Fibroblast of skin of left biceps (primary cell): Measurements from ENCODE around the gene IQSEC1.

ENCODE experiments used
- DNase-seq, 2 experiments: peaks; one replicate each; pipeline ENCODE4 v3.0.0-alpha.2; 2013; ENCODE audit warnings: low read depth in 2 of 2

The IQSEC1 gene

DNA sequence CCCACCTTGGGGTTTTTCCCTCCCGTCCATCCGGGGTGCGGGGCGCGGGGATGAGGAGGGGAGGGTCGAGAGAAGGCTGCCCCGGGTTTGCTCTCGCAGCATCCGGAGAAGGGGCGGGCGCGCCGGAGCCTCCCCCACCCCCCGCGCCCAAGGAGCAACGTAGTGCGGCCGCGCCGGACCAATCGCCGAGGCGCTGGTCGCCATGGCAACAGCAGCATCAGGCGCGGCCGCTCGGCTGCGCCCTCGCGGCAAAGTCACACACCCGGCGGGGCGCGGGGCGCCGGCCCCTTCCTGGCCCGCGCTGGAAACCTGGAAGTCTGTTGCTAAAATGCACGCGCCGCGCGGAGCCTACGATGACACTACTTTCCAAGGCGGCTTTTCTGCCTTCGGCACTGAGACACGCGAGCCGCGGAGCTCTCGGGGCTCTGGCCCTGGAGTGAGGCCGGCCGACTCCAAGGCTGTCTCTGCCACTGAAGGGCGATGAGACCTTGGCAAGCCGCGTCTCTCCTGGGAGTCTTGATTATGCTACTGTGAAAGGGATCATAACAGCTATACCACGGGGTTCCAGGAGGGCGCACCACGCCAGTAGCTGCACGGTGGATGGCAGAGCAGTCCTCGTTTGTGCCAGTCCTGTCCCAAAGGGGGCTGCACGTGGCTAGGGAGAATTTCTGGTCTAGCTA is at the start of gene IQSEC1:
Gene IQSEC1, minus strand, starts transcription at position 104 of the 680 bp plus-strand sequence. CDS start 415 bp downstream, outside the sequence.
- DNase-seq: no peak

- no peak for DNase-seq
Measured at GRCh38 chr3:13122081-13123012, 49.1 kb upstream of the IQSEC1 start.

DNA sequence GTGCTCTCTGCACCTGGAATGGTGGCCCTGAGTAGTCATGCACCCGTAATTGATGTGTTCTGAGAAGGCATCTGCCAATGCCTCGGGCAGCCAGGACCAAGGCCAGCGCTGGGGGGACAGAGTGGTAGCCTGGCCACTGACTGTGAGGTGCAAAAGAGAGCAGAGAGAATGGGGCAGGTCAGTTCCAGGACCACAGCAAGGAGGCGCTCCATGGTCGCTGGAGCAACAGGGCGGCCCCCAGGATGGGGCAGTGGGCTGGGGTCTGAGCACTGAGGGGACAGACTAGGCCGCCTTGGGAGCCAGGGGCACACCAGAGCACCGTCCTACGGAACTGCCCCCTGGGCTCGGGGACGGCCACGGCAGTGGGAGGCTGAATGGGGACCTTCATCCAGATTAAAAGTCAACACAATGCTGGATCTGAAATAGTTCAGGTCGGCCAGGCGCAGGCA is 48.3 kb upstream of the IQSEC1 start:
- DNase-seq: no peak

DNA sequence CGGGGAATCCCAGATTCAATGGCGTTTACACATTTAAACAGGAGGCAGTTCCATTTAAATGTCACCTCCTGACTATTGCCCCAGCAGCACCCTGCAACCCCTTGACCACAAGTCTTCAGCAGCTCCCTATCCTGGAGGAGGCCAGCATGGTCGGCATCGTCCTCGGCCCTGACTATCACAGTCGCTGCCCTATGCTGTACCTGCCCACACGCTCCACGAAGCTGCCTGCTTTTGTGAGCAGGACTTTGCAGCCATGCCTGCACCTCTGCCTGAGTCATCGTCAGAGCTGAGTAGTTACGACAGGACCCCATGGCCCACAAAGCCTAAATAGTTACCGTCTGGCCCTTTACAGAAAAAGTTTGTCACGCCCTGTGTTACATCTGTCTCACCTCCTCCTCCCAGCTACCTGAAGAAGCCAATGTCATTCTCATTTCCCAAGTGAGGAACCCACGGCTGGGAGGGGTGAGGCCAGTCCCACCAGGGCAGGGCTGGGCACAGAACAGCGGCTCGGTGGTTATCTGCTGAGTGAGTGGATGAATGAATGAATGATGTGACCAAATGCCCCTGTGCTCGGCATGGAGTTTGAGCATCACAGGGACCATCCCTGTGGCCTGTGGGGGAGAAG is 47.8 kb upstream of the IQSEC1 start:
- DNase-seq: no peak

DNA sequence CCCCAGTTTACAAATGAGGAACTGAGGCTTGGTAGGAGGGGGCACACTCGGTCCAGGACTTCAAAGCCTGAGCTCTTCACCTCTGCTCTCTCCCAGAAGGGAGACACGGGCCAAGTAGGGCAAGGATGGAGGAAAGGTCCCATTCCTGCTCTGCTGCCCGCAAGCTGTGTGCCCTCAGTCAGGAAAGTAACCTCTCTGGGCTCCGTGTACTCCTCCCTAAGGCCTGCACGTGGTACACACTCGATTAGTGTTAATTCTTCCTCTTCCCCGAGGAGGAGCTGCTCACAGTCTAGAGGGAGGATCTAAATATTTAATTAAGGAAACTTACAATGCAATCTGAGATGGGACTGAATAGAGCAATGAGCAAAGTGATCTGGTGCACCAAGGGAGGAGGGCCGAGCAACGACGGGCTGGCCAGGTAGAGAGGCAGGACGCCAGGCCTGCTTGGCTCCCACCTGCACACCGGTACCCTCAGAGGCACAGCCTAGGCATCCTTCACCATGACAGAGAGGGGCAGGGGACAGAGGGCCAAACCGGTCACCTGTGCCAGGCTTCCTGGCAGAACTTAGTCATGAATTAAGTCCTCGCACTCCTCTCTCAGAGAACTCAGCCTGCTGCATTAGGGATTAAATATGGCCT is 47.2 kb upstream of the IQSEC1 start:
- no peak for DNase-seq

DNA sequence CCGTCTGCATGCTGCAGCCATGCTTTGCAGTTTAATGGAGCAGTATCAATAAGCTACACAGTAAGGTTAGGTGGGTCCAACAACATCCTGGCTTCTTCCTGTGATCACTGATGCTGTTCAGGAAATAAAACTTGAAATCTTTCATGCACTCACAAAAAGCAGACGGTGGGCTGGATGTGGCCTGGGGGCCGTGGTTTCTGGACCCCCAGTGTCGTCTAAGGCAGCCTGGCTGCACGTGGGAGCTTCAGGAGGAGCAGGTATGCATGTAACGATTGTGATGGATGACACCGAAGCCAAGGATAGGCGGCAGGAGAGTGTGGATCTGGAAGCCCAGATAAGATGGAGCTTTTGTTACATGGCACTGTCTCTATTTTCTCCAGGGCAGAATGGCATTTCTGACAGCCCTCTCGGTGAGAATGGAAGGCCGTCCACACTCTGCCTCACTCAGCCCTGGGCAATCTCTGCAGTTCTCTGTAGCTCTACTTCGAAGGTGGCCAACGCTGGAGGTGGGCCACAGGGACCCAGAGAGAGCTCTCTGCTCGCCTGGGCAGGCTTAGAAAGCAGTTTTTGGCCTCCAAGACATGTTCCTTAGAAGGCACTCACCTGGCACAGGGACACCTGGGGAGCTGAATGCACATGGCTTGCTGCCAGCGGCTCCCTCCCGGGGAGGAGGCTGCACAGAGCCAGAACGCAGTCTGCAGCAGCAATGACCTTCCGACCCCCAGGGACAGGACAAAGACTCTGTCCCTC is 46.4 kb upstream of the IQSEC1 start:
- no peak for DNase-seq

DNA sequence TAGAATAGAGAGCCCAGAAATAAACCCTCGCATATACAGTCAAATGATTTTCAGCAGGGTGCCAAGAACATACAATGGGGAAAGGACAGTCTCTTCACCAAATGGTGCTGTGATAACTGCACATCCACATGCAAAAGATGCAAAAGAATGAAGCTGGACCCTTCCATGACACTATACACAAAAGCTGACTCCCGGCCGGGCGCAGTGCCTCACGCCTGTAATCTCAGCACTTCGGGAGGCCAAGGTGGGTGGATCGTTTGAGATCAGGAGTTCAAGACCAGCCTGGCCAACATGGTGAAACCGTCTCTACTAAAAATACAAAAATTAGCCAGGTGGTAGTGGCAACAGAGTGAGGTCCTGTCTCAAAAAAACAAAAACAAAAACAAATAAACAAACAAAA is 43.2 kb upstream of the IQSEC1 start:
- DNase-seq: no peak

GRCh38 chr3:13115991-13116390 is 42.8 kb upstream of the IQSEC1 start:
- no peak for DNase-seq

- DNase-seq: no peak
Measured at GRCh38 chr3:13115576-13115910, 42.3 kb upstream of the IQSEC1 start.

- no peak for DNase-seq
Measured at GRCh38 chr3:13114811-13115575, 41.8 kb upstream of the IQSEC1 start.

DNA sequence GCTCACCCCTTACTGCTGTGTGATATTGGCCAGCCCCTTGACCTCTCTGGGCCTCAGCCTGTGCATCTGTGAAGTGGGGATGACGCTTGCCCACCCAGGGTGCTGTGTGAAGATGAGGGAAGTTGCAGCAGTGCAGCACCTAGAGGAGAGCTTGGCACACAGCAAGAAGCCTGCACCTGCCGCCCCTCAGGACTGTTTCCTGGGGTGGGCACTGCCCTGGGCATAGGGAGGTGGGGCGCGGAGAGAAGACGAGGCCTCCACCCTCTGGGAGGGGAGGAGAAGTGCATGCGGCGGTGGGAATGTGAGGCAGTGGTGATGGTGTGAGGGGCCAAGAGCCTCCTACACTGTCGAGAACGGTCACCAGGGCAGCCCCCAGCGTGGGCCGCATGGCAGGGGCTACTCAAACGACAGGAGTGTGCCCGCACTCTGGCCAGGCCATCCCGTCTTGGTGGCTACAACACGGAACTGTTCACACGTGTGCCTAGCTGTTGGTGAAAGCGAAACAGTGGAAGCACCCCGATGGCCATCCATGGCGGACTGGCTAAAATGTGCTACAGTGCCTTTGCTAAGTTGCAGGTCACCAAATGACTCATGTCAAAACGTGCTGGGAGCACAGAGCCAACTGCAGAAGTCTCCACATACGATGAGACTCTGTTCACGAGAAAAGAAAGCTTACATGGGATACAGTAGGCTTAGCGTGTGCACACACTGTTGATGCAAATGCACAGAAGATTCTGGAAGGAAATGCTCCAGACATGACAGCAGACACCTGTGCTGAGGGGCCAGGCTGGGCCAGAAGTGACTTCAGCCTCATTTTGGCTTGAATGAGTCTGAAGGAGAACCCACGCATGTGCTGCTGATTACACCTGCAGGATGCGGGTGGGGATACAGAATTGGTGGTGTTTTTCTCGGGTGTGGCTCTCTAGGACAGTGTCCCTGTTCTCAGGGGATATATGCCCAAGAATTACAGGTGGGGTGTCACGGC is 40.4 kb upstream of the IQSEC1 start:
- DNase-seq: no peak

DNA sequence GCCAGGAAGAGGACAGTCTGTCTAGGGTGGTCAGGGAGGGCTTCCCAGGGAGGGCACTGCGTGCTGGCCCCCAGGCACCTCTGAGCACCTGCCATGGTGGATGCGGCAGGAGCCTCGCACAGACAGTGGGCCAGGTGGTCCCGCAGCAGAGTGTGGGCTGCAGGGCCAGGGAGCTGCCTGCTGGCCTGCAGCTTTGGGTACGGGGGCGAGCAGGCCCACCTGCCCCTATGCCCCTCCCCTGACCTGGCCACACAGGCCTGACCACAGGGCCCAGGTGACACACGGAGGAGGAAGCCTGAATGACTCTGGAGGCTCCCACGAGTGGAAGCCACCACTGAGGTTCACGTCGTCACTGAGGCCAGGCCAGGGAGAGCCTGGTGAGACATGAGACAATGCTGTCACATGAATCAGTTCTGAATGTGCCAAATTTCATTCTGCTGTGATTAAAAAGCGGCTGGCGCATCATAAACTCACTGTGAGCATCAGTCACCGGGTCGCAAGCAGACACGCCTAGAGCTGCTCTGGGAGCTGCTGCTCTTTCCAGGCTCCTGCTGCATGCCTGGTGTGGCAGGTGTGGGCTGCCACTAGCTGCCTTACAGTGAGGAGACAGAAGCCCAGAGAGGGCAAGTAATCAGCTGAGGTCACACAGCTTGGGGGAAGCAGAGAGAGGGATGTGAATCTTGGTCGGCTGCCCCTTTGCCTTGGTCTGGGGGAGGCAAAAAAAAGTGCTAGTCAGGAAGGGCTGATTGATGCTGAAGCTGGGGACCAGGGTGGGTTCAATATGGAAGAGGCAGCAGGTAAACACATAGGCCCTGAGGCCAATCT is 39.5 kb upstream of the IQSEC1 start:
- DNase-seq: no peak

DNA sequence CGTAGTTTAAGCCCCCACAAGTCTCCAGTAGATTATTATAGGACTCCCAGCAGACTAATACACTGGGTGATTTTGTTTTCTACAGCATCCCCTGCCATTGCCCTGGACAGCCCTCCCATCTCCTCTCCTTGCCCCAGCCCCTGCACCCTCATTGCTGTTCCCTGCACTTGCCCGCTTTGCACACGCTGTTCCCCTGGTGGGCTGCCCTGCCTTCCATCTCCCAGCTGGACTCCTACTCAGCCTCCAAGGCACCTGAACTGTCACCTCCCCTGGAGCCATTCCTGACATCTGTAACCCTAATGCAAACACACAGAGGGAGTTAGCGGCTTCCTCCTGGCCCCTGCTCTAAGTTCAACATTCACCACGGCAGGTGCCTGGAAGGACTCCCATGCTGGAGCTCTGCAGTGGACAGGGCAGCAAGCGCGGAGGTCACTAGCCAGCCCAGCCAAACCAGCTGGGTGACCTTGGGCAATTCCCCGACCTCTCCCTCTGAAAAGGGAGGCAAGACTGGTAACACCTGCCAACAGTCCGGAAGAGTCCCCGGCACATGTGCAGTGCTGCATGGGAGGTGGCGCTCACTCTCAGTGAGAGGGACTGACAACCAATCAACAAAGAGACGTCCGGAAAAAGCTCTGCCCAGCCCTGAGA is 38.8 kb upstream of the IQSEC1 start:
- no peak for DNase-seq

GRCh38 chr3:13111173-13111872 is 38.1 kb upstream of the IQSEC1 start:
- no peak for DNase-seq

GRCh38 chr3:13110678-13111116 is 37.5 kb upstream of the IQSEC1 start:
- DNase-seq: no peak

GRCh38 chr3:13109516-13109915 is 36.3 kb upstream of the IQSEC1 start:
- DNase-seq: no peak

GRCh38 chr3:13108861-13109260 is 35.6 kb upstream of the IQSEC1 start:
- DNase-seq: no peak
